ENCODE measurements around the gene HDAC4.

DNA sequence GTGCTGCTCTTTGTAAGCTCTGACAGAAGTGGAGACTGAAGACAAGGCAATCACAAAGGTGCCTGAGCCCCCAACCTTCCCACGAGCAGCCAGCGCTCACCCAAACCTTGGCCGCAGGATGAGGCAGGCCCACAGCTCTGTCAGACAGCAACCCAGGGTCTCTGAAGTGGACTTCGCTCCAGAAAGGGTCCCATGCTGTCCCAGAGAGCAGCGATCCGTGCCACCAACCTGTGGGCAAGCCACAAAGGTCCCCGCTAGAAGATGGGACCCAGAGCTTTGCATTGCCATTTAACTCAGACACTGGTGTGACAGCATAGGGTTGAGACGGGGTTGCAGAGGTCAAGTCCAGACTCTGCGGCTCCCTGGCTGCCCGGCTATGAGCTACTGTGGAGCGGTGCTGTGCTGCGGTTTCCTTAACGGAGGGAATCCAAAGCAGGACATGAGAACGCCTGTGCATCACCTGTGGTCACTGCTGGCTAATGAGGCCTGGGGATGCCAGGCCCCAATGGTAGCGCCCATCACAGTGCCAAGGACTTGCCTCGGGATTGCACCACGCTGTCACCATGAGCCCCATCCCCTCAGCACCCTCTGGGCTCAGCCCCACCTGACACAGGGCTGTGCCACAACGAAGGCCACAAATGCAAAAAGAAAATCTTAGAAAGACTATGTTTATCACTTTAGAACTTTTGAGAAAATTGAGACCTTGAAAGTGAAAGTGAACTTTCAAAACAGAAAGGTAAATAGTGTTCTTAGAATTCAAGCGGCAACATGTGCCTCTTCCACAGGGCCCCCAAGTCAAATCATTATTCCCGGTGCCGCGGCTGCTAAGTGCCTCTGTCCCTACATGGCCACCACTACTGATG lies 103.4 kb downstream of the HDAC4 start:
- TF ChIP-seq, protein P1, sequence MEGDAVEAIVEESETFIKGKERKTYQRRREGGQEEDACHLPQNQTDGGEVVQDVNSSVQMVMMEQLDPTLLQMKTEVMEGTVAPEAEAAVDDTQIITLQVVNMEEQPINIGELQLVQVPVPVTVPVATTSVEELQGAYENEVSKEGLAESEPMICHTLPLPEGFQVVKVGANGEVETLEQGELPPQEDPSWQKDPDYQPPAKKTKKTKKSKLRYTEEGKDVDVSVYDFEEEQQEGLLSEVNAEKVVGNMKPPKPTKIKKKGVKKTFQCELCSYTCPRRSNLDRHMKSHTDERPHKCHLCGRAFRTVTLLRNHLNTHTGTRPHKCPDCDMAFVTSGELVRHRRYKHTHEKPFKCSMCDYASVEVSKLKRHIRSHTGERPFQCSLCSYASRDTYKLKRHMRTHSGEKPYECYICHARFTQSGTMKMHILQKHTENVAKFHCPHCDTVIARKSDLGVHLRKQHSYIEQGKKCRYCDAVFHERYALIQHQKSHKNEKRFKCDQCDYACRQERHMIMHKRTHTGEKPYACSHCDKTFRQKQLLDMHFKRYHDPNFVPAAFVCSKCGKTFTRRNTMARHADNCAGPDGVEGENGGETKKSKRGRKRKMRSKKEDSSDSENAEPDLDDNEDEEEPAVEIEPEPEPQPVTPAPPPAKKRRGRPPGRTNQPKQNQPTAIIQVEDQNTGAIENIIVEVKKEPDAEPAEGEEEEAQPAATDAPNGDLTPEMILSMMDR (IDR thresholded peaks at IDR 0.05; ENCODE audit: insufficient read depth, low read depth, low read length), result no peak
- TF ChIP-seq EZH2 (IDR thresholded peaks at IDR 0.05; ENCODE audit: insufficient read depth, low read length), result no peak
